ENCODE results near the gene GIT1. TPM values are rescaled to one million over a fixed set of nuclear protein-coding genes. Genes with fewer than 3 reads are reported as not detected.

Gene GIT1
- total and polyA plus RNA-seq, 2 of the 13 experiments (the other 11 are each of a cell fraction or from before 2014, with no cell fraction given), result 14.2 to 30.8 TPM

GRCh38 chr17:29590411-29591145, 1.1 kb upstream of the GIT1 start (continued):
- TF ChIP-seq GPBP1L1 (CRISPR knock-in tag; IDR thresholded peaks at IDR 0.05) (no peak), CHCHD3 (CRISPR knock-in tag; IDR thresholded peaks at IDR 0.05) (no peak), ZNF572 (CRISPR knock-in tag; IDR thresholded peaks at IDR 0.05) (no peak), ZNF282 (IDR thresholded peaks at IDR 0.05; ENCODE audit: partially characterized antibody) (no peak), ZNF446 (CRISPR knock-in tag; IDR thresholded peaks at IDR 0.05) (0 out of 2 replicates have a peak, but pooled peaks have one; percentile 29), ZBTB26 (CRISPR knock-in tag; IDR thresholded peaks at IDR 0.05; ENCODE audit: borderline replicate concordance) (no peak), ZNF138 (CRISPR knock-in tag; IDR thresholded peaks at IDR 0.05; ENCODE audit: low read depth) (no peak), JDP2 (CRISPR knock-in tag; IDR thresholded peaks at IDR 0.05; ENCODE audit: borderline replicate concordance) (no peak), ZFYVE20 (CRISPR knock-in tag; IDR thresholded peaks at IDR 0.05; ENCODE audit: borderline replicate concordance, low read depth) (no peak), ZFP36L1 (CRISPR knock-in tag; IDR thresholded peaks at IDR 0.05) (no peak), NCOA1 (CRISPR knock-in tag; IDR thresholded peaks at IDR 0.05) (no peak), PCBP1 (IDR thresholded peaks at IDR 0.05; ENCODE audit: borderline replicate concordance, low read depth, low read length) (no peak), ZNF543 (CRISPR knock-in tag; IDR thresholded peaks at IDR 0.05) (peak; percentile 19; the same call in 1 of the 2 replicates), SIX1 (CRISPR knock-in tag; IDR thresholded peaks at IDR 0.05; ENCODE audit: borderline replicate concordance) (no peak), TCF12 (IDR thresholded peaks at IDR 0.05) (no peak), TCF12 (CRISPR knock-in tag; IDR thresholded peaks at IDR 0.05) (0 out of 2 replicates have a peak, but pooled peaks have one; percentile 47), SATB2 (CRISPR knock-in tag; IDR thresholded peaks at IDR 0.05) (no peak), ZNF235 (CRISPR knock-in tag; IDR thresholded peaks at IDR 0.05; ENCODE audit: borderline replicate concordance) (no peak), TEAD2 (CRISPR knock-in tag; IDR thresholded peaks at IDR 0.05) (no peak), ZNF720 (CRISPR knock-in tag; IDR thresholded peaks at IDR 0.05) (no peak), IRX3 (CRISPR knock-in tag; IDR thresholded peaks at IDR 0.05; ENCODE audit: borderline replicate concordance, low read depth) (0 out of 2 replicates have a peak, but pooled peaks have one; percentile 18), ZNF468 (CRISPR knock-in tag; IDR thresholded peaks at IDR 0.05) (no peak)
- TF ChIP-seq, protein P1, sequence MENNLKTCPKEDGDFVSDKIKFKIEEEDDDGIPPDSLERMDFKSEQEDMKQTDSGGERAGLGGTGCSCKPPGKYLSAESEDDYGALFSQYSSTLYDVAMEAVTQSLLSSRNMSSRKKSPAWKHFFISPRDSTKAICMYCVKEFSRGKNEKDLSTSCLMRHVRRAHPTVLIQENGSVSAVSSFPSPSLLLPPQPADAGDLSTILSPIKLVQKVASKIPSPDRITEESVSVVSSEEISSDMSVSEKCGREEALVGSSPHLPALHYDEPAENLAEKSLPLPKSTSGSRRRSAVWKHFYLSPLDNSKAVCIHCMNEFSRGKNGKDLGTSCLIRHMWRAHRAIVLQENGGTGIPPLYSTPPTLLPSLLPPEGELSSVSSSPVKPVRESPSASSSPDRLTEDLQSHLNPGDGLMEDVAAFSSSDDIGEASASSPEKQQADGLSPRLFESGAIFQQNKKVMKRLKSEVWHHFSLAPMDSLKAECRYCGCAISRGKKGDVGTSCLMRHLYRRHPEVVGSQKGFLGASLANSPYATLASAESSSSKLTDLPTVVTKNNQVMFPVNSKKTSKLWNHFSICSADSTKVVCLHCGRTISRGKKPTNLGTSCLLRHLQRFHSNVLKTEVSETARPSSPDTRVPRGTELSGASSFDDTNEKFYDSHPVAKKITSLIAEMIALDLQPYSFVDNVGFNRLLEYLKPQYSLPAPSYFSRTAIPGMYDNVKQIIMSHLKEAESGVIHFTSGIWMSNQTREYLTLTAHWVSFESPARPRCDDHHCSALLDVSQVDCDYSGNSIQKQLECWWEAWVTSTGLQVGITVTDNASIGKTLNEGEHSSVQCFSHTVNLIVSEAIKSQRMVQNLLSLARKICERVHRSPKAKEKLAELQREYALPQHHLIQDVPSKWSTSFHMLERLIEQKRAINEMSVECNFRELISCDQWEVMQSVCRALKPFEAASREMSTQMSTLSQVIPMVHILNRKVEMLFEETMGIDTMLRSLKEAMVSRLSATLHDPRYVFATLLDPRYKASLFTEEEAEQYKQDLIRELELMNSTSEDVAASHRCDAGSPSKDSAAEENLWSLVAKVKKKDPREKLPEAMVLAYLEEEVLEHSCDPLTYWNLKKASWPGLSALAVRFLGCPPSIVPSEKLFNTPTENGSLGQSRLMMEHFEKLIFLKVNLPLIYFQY (CRISPR knock-in tag; IDR thresholded peaks at IDR 0.05; ENCODE audit: borderline replicate concordance), result no peak
- TF ChIP-seq, protein P2, sequence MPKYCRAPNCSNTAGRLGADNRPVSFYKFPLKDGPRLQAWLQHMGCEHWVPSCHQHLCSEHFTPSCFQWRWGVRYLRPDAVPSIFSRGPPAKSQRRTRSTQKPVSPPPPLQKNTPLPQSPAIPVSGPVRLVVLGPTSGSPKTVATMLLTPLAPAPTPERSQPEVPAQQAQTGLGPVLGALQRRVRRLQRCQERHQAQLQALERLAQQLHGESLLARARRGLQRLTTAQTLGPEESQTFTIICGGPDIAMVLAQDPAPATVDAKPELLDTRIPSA (CRISPR knock-in tag; IDR thresholded peaks at IDR 0.05; ENCODE audit: borderline replicate concordance), result no peak
